HepG2 (cell line): ENCODE results near the gene DNAH8. TPM values are rescaled to one million over a fixed set of nuclear protein-coding genes. Genes with fewer than 3 reads are reported as not detected.

ENCODE experiments used
- ATAC-seq: fragments of 200-7000 bp; cut with Tn5 transposase; 3 replicates; pipeline ENCODE4 v1.9.1; 2020; ENCODE audit warnings: mild to moderate bottlenecking, moderate library complexity
- BruUV-seq: library from RNA; stranded (reverse); fragments of 400-500 nt; replicated peaks from 2 replicates; lab custom pipeline; 2021; lab: Mats Ljungman, UMichigan
- CTCF ChIA-PET: fragments of 300-600 bp; formaldehyde crosslinking; extraction: SDS; loops from one replicate; lab custom pipeline; 2021; ENCODE audit warnings: low total read pairs, inconsistent platforms, low intra/inter-chr PET ratio; lab: Yijun Ruan, JAX
- POLR2A ChIA-PET: fragments of 350-600 bp; sonication (Branson Sonifier 250); formaldehyde crosslinking; loops from one replicate; lab custom pipeline; 2020; ENCODE audit warnings: antibody characterized with exemption, inconsistent platforms; lab: Yijun Ruan, JAX
- DNase-seq: peaks from one replicate; pipeline ENCODE4 v3.0.0-alpha.2; 2015; ENCODE audit warnings: low spot score
- FAIRE-seq: peaks from 3 replicates; lab custom pipeline; 2011; peaks lifted over from hg19 to GRCh38; lab: Jason Lieb, UNC
- H2AFZ ChIP-seq: one replicate; pipeline ENCODE4 v1.6.1; 2011; ENCODE audit warnings: low read length, inconsistent platforms
- H3K27ac ChIP-seq: fragments of 300-600 bp; 3 replicates; pipeline ENCODE4 v1.8.0; 2011; ENCODE audit warnings: mixed run types, mild to moderate bottlenecking, mixed read lengths, low read length, inconsistent platforms; ENCODE audit not compliant: insufficient read depth; ENCODE audit errors: extremely low read length
- H3K27me3 ChIP-seq, 2 experiments: fragments of 200-600 bp in 1 of 2; 2 replicates in 1 of 2; 3 replicates in 1 of 2; pipeline versions ENCODE4 v1.6.0 to v1.8.0; 2011; ENCODE audit warnings: low read length in 2 of 2, mild to moderate bottlenecking in 2 of 2, moderate library complexity in 2 of 2, inconsistent platforms in 1 of 2; ENCODE audit not compliant: insufficient read depth in 2 of 2, control insufficient read depth in 1 of 2
- H3K36me3 ChIP-seq, 2 experiments: fragments of 200-600 bp in 1 of 2; replicated peaks in 1 of 2; 2 replicates in 1 of 2; 3 replicates in 1 of 2; pipeline versions ENCODE4 v1.5.1 to v1.8.0; 2011; ENCODE audit warnings: low read length in 2 of 2, inconsistent platforms in 1 of 2; ENCODE audit not compliant: insufficient read depth in 2 of 2, control insufficient read depth in 1 of 2
- H3K4me1 ChIP-seq: 2 replicates; pipeline ENCODE4 v1.5.1; 2012; ENCODE audit warnings: low read length, inconsistent platforms; ENCODE audit not compliant: insufficient read depth
- H3K4me2 ChIP-seq: 2 replicates; pipeline ENCODE4 v1.6.0; 2011; ENCODE audit warnings: low read depth, low read length, inconsistent platforms
- H3K4me3 ChIP-seq, 3 experiments: fragments of 200-600 bp in 1 of 3; sonication (generic), shearing (Covaris generic) in 1 of 3; replicated peaks in 1 of 3; 2 replicates each; pipeline ENCODE4 v1.5.1; 2011 to 2016; ENCODE audit warnings: low read length in 3 of 3, inconsistent platforms in 2 of 3, low read depth in 2 of 3, mild to moderate bottlenecking in 2 of 3, control low read depth in 1 of 3, mixed read lengths in 1 of 3; ENCODE audit not compliant: insufficient read depth in 1 of 3
- H3K79me2 ChIP-seq: one replicate; pipeline ENCODE4 v1.6.1; 2011; ENCODE audit warnings: low read length, inconsistent platforms; ENCODE audit not compliant: insufficient read depth
- H3K9ac ChIP-seq: 2 replicates; pipeline ENCODE4 v1.6.0; 2011; ENCODE audit warnings: mild to moderate bottlenecking, low read depth, low read length, inconsistent platforms; ENCODE audit not compliant: insufficient read depth
- H3K9me3 ChIP-seq: 2 replicates; pipeline ENCODE4 v1.5.1; 2012; ENCODE audit warnings: mild to moderate bottlenecking, low read length
- H4K20me1 ChIP-seq: 2 replicates; pipeline ENCODE4 v1.6.0; 2011; ENCODE audit warnings: inconsistent platforms, mild to moderate bottlenecking, low read length, moderate library complexity; ENCODE audit not compliant: insufficient read depth
- AFF4 ChIP-seq: sonication (generic); formaldehyde crosslinking; IDR thresholded peaks from 2 replicates; pipeline ENCODE4 v1.4.0; 2020; ENCODE audit warnings: missing genetic modification reagents
- BCL3 ChIP-seq: sonication (generic); formaldehyde crosslinking; IDR thresholded peaks from 2 replicates; pipeline ENCODE4 v1.5.1; 2020; ENCODE audit warnings: mild to moderate bottlenecking, missing genetic modification reagents, moderate library complexity
- PCBP2 ChIP-seq: fragments of 200-400 bp; formaldehyde crosslinking; optimal IDR thresholded peaks from 2 replicates; pipeline ENCODE3; 2018; ENCODE audit warnings: low read length, low read depth; ENCODE audit not compliant: poor library complexity, severe bottlenecking
- RBM39 ChIP-seq: fragments of 200-400 bp; formaldehyde crosslinking; IDR thresholded peaks from one replicate; pipeline ENCODE4 v1.6.1; 2018; ENCODE audit warnings: antibody characterized with exemption, mild to moderate bottlenecking, low read depth, low read length; ENCODE audit not compliant: poor library complexity, severe bottlenecking
- RFX3 ChIP-seq: IDR thresholded peaks from 2 replicates; pipeline ENCODE4 v1.6.1; 2016; ENCODE audit warnings: missing biosample characterization, missing genetic modification reagents
- YEATS2 ChIP-seq: sonication (generic); formaldehyde crosslinking; IDR thresholded peaks from 2 replicates; pipeline ENCODE4 v1.4.0; 2020; ENCODE audit warnings: missing genetic modification reagents, borderline replicate concordance
- ZNF33A ChIP-seq: sonication (generic); formaldehyde crosslinking; IDR thresholded peaks from 2 replicates; pipeline ENCODE4 v1.5.1; 2020; ENCODE audit warnings: missing genetic modification reagents, mild to moderate bottlenecking, moderate library complexity, borderline replicate concordance
- ZNF577 ChIP-seq: sonication (generic); formaldehyde crosslinking; IDR thresholded peaks from 2 replicates; pipeline ENCODE4 v1.4.0; 2020; ENCODE audit warnings: mild to moderate bottlenecking, low read depth, missing genetic modification reagents, borderline replicate concordance
- ZXDC ChIP-seq: sonication (generic); formaldehyde crosslinking; IDR thresholded peaks from 2 replicates; pipeline ENCODE4 v1.5.0; 2020; ENCODE audit warnings: mild to moderate bottlenecking, missing genetic modification reagents
- WGBS: methylation state at CpG from one replicate; pipeline ENCODE4 v1.1.6; 2017; ENCODE audit warnings: low lambda C conversion rate; 5-methylcytosine and 5-hydroxymethylcytosine counted together
- in situ Hi-C: cut with HindIII; loops from 2 replicates; pipeline ENCODE4 v1.10.0; 2017; ENCODE audit warnings: low pct_unique_long_range_greater_than_20kb; ENCODE audit not compliant: extremely low pct_ligation_motif_present
- intact Hi-C: fragments of 100-400 bp; cut with micrococcal nuclease; formaldehyde crosslinking; loops from one replicate; pipeline ENCODE4 v1.10.0; 2022; ENCODE audit not compliant: unreplicated experiment
- polyA plus RNA-seq, 8 experiments: library from polyadenylated mRNA; depleted of rRNA in 3 of 8; stranded (reverse) in 7 of 8; unstranded in 1 of 8; fragments of >200 nt; fragmentation: Illumina TruSeq in 4 of 8; extraction: Trizol in 4 of 8; gene quantifications; 2 replicates each; pipeline versions ENCODE4 v1.2.1 to v1.2.3, GENCODE V29; 2011 to 2016; ENCODE audit warnings: low read depth in 4 of 8, missing spikeins in 1 of 8, mixed read lengths in 1 of 8; ENCODE audit not compliant: insufficient read depth in 1 of 8
- total RNA-seq, 5 experiments: library from RNA; depleted of rRNA; stranded (reverse); fragments of >200 nt; fragmentation: Illumina TruSeq; extraction: Trizol; gene quantifications; 2 replicates each; pipeline ENCODE4 v1.2.3, GENCODE V29; 2016; ENCODE audit warnings: low read depth in 1 of 5

The DNAH8 gene
- total and polyA plus RNA-seq, 2 of the 13 experiments (the other 11 are each of a cell fraction or from before 2014, with no cell fraction given), result not detected

- no peaks in the 10 kb centered on the region for H3K27me3 ChIP-seq
- no peak overlapping the region for H3K9ac ChIP-seq
- FAIRE-seq (no peak), ATAC-seq (no peak), DNase-seq (no peak)
- no TSS peak for BruUV-seq
- no peaks in the 10 kb centered on the region for H3K79me2 ChIP-seq
- no peaks in the 10 kb centered on the region for H3K36me3 ChIP-seq
- no peak overlapping the region for H2AFZ ChIP-seq
- TF ChIP-seq RFX3 (CRISPR knock-in tag), result no peak
- TF ChIP-seq RBM39, result no peak
- no peak for TF ChIP-seq ZNF33A
- TF ChIP-seq YEATS2 (CRISPR knock-in tag), result no peak
- TF ChIP-seq ZNF577 (CRISPR knock-in tag), result no peak
- no peak for TF ChIP-seq AFF4 (CRISPR knock-in tag)
- no peak for TF ChIP-seq BCL3
- no peak for TF ChIP-seq PCBP2
- no peak for TF ChIP-seq ZXDC
- H3K4me1 ChIP-seq, result peaks cover 9% of the 10 kb centered on the region
- H4K20me1 ChIP-seq, result no peaks in the 10 kb centered on the region
- H3K27ac ChIP-seq, result no peak overlapping the region
- H3K4me2 ChIP-seq, result no peak overlapping the region
- WGBS, result 39% methylated on average over 4 of the region's 4 CpGs
- POLR2A ChIA-PET, result no interaction called here
- intact Hi-C loops (no loop called here), in situ Hi-C loops (no loop called here)
- no peak overlapping the region for H3K4me3 ChIP-seq
- no peaks in the 10 kb centered on the region for H3K9me3 ChIP-seq
- CTCF ChIA-PET, result no interaction called here
These were observed 146.9 kb downstream of the DNAH8 start for GRCh38 chr6:38861926-38862401.
